ENCODE measurements around the gene SH2D7.
"Not testable (repeated sequence)": the region's sequence is repeated elsewhere in the genome, so short reads cannot be mapped to it uniquely, and the experiment has no call there.

SH2D7 gene

GRCh38 chr15:78131295-78132061 is 39.1 kb downstream of the SH2D7 start, which contains the start of gene CIB2:
CIB2 (minus strand) TSS chr15:78131445; CDS start chr15:78131215, 230 bp downstream.
- in situ Hi-C loops (cut with MboI; ENCODE audit: low sequenced_read_pairs) = no loop called here

- in situ Hi-C loops (cut with MboI; ENCODE audit: low sequenced_read_pairs) = no loop called here
Measured at GRCh38 chr15:78133801-78134200, 41.4 kb downstream of the SH2D7 start.

GRCh38 chr15:78139578-78139977 is 47.2 kb downstream of the SH2D7 start:
- in situ Hi-C loops (cut with MboI; ENCODE audit: low sequenced_read_pairs) = no loop called here

GRCh38 chr15:78140292-78140691 is 47.9 kb downstream of the SH2D7 start:
- in situ Hi-C loops (cut with MboI; ENCODE audit: low sequenced_read_pairs) = no loop called here

- in situ Hi-C loops (cut with MboI; ENCODE audit: low sequenced_read_pairs) = no loop called here
Measured at GRCh38 chr15:78142332-78142731, 50.0 kb downstream of the SH2D7 start.

- in situ Hi-C loops (cut with MboI; ENCODE audit: low sequenced_read_pairs) = no loop called here
Measured at GRCh38 chr15:78146425-78147154, 54.2 kb downstream of the SH2D7 start.

- in situ Hi-C loops (cut with MboI; ENCODE audit: low sequenced_read_pairs) = no loop called here
Measured at GRCh38 chr15:78147566-78147965, 55.2 kb downstream of the SH2D7 start.

GRCh38 chr15:78148392-78149067 is 56.2 kb downstream of the SH2D7 start:
- in situ Hi-C loops (cut with MboI; ENCODE audit: low sequenced_read_pairs) = no loop called here

- in situ Hi-C loops (cut with MboI; ENCODE audit: low sequenced_read_pairs) = no loop called here
Measured at GRCh38 chr15:78149068-78149804, 56.9 kb downstream of the SH2D7 start, which contains the start of gene IDH3A. IDH3A (plus strand) TSS chr15:78149362; CDS start chr15:78149404, 42 bp downstream.

GRCh38 chr15:78149805-78150751 is 57.7 kb downstream of the SH2D7 start:
- in situ Hi-C loops (cut with MboI; ENCODE audit: low sequenced_read_pairs) = no loop called here

GRCh38 chr15:78151075-78151474 is 58.7 kb downstream of the SH2D7 start:
- in situ Hi-C loops (cut with MboI; ENCODE audit: low sequenced_read_pairs) = not testable (repeated sequence)
